ACC112 (cell line): Measurements from ENCODE around the gene FMC1.
"Not testable (repeated sequence)": the region's sequence is repeated elsewhere in the genome, so short reads cannot be mapped to it uniquely, and the experiment has no call there.

ENCODE experiments used
- H2AFZ ChIP-seq: fragments of 200-600 bp; sonication (generic); one replicate; pipeline ENCODE4 v1.6.0; 2017; ENCODE audit warnings: antibody characterized with exemption, low read length; ENCODE audit not compliant: unreplicated experiment
- H3K27ac ChIP-seq: fragments of 200-600 bp; sonication (generic); 2 replicates; pipeline ENCODE4 v1.5.1; 2014; ENCODE audit warnings: low read depth, mild to moderate bottlenecking, antibody characterized with exemption, low read length, moderate library complexity
- H3K27me3 ChIP-seq: fragments of 200-600 bp; sonication (generic); 2 replicates; pipeline ENCODE4 v1.6.1; 2014; ENCODE audit warnings: mild to moderate bottlenecking, antibody characterized with exemption, low read length, moderate library complexity, mixed read lengths; ENCODE audit not compliant: insufficient read depth
- H3K36me3 ChIP-seq: fragments of 200-600 bp; sonication (generic); 2 replicates; pipeline ENCODE4 v1.6.1; 2016; ENCODE audit warnings: mild to moderate bottlenecking, antibody characterized with exemption, low read length, moderate library complexity, mixed read lengths; ENCODE audit not compliant: insufficient read depth
- H3K4me1 ChIP-seq: fragments of 200-600 bp; sonication (generic); one replicate; pipeline ENCODE4 v1.6.1; 2016; ENCODE audit warnings: low read length, mixed read lengths; ENCODE audit not compliant: insufficient read depth, unreplicated experiment, control insufficient read depth
- H3K4me3 ChIP-seq: fragments of 200-600 bp; sonication (generic); 2 replicates; pipeline ENCODE4 v1.5.1; 2014; ENCODE audit warnings: mild to moderate bottlenecking, low read depth, low read length
- H3K79me2 ChIP-seq: fragments of 200-600 bp; sonication (generic); one replicate; pipeline ENCODE4 v1.6.0; 2016; ENCODE audit warnings: low read length; ENCODE audit not compliant: control insufficient read depth, unreplicated experiment, insufficient read depth

Gene FMC1

GRCh38 chr7:139321071-139321745 lies 19.9 kb upstream of the FMC1 start:
- Histone ChIP-seq H3K27me3 (no peaks in the 10 kb centered on the region), H3K79me2 (no peaks in the 10 kb centered on the region), H3K4me3 (no peak overlapping the region), H3K4me1 (no peaks in the 10 kb centered on the region), H2AFZ (peak overlapping the region; percentile 50), H3K27ac (no peak overlapping the region), H3K36me3 (no peaks in the 10 kb centered on the region)

GRCh38 chr7:139324709-139325108 lies 16.4 kb upstream of the FMC1 start:
- H3K4me3 ChIP-seq, H3K79me2 ChIP-seq, H3K27me3 ChIP-seq, H3K27ac ChIP-seq, H3K36me3 ChIP-seq, H2AFZ ChIP-seq: not testable (repeated sequence)
- peaks cover 14% of the 10 kb centered on the region for H3K4me1 ChIP-seq

- H3K4me3 ChIP-seq: no peak overlapping the region
- no peak overlapping the region for H2AFZ ChIP-seq
- no peaks in the 10 kb centered on the region for H3K27me3 ChIP-seq
- H3K79me2 ChIP-seq: no peaks in the 10 kb centered on the region
- H3K36me3 ChIP-seq: no peaks in the 10 kb centered on the region
- H3K4me1 ChIP-seq: peaks cover 14% of the 10 kb centered on the region
- H3K27ac ChIP-seq: no peak overlapping the region
These were observed 12.8 kb upstream of the FMC1 start for GRCh38 chr7:139328375-139328774.

- H3K4me3 ChIP-seq: no peak overlapping the region
- peaks cover 14% of the 10 kb centered on the region for H3K4me1 ChIP-seq
- no peak overlapping the region for H2AFZ ChIP-seq
- no peaks in the 10 kb centered on the region for H3K36me3 ChIP-seq
- no peaks in the 10 kb centered on the region for H3K79me2 ChIP-seq
- H3K27ac ChIP-seq: no peak overlapping the region
- no peaks in the 10 kb centered on the region for H3K27me3 ChIP-seq
These were observed 12.0 kb upstream of the FMC1 start for GRCh38 chr7:139329119-139329518.

- H3K79me2 ChIP-seq: no peaks in the 10 kb centered on the region
- H3K4me3 ChIP-seq: no peak overlapping the region
- H3K4me1 ChIP-seq: peaks cover 14% of the 10 kb centered on the region
- H3K36me3 ChIP-seq: no peaks in the 10 kb centered on the region
- H2AFZ ChIP-seq: no peak overlapping the region
- no peak overlapping the region for H3K27ac ChIP-seq
- H3K27me3 ChIP-seq: no peaks in the 10 kb centered on the region
These were observed 10.7 kb upstream of the FMC1 start for GRCh38 chr7:139330333-139331030.

GRCh38 chr7:139332697-139333359 lies 8.3 kb upstream of the FMC1 start:
- peaks cover 14% of the 10 kb centered on the region for H3K4me1 ChIP-seq
- H3K36me3 ChIP-seq: no peaks in the 10 kb centered on the region
- no peak overlapping the region for H2AFZ ChIP-seq
- H3K79me2 ChIP-seq: no peaks in the 10 kb centered on the region
- no peak overlapping the region for H3K27ac ChIP-seq
- H3K4me3 ChIP-seq: no peak overlapping the region
- no peaks in the 10 kb centered on the region for H3K27me3 ChIP-seq

- not testable (repeated sequence) for H3K36me3 ChIP-seq, H3K27me3 ChIP-seq, H3K4me3 ChIP-seq, H3K79me2 ChIP-seq, H3K4me1 ChIP-seq, H2AFZ ChIP-seq, H3K27ac ChIP-seq
These were observed 7.7 kb upstream of the FMC1 start for GRCh38 chr7:139333443-139333842.

GRCh38 chr7:139334399-139335150 lies 6.6 kb upstream of the FMC1 start:
- no peaks in the 10 kb centered on the region for H3K27me3 ChIP-seq
- H3K79me2 ChIP-seq: no peaks in the 10 kb centered on the region
- no peaks in the 10 kb centered on the region for H3K4me1 ChIP-seq
- H3K4me3 ChIP-seq: no peak overlapping the region
- no peak overlapping the region for H3K27ac ChIP-seq
- H2AFZ ChIP-seq: no peak overlapping the region
- H3K36me3 ChIP-seq: no peaks in the 10 kb centered on the region

- H3K27ac ChIP-seq: no peak overlapping the region
These were observed 2.1 kb upstream of the FMC1 start for GRCh38 chr7:139339025-139339424.

GRCh38 chr7:139339698-139340036 lies 1.5 kb upstream of the FMC1 start:
- H3K4me3 ChIP-seq: peak overlapping the region; percentile 82
- H2AFZ ChIP-seq: peak overlapping the region; percentile 64
- H3K27ac ChIP-seq: peak overlapping the region; percentile 92
- H3K27me3 ChIP-seq: no peaks in the 10 kb centered on the region
- H3K79me2 ChIP-seq: peaks cover 16% of the 10 kb centered on the region
- no peaks in the 10 kb centered on the region for H3K4me1 ChIP-seq
- no peaks in the 10 kb centered on the region for H3K36me3 ChIP-seq

More at GRCh38 chr7:139339025-139339424, 2.1 kb upstream of the FMC1 start:
- Histone ChIP-seq H3K36me3 (no peaks in the 10 kb centered on the region), H3K4me1 (no peaks in the 10 kb centered on the region), H3K4me3 (no peak overlapping the region), H3K79me2 (peaks cover 16% of the 10 kb centered on the region), H2AFZ (no peak overlapping the region), H3K27me3 (no peaks in the 10 kb centered on the region)
